Endodermal cell (in vitro differentiated cells): Measurements from ENCODE around the gene CHTOP. TPM values are rescaled to one million over a fixed set of nuclear protein-coding genes. Genes with fewer than 3 reads are reported as not detected.
"Not testable (repeated sequence)": the region's sequence is repeated elsewhere in the genome, so short reads cannot be mapped to it uniquely, and the experiment has no call there.

Experiments
- DNase-seq: peaks from one replicate; pipeline ENCODE4 v3.0.0-alpha.2; 2017
- H3K27ac ChIP-seq: 2 replicates; pipeline ENCODE4 v1.5.1; 2013; ENCODE audit warnings: mild to moderate bottlenecking, low read depth, low read length, moderate library complexity
- H3K27me3 ChIP-seq: 2 replicates; pipeline ENCODE4 v1.6.1; 2013; ENCODE audit warnings: mild to moderate bottlenecking, low read length, moderate library complexity; ENCODE audit not compliant: insufficient read depth, control insufficient read depth, poor library complexity, severe bottlenecking
- H3K36me3 ChIP-seq: 2 replicates; pipeline ENCODE4 v1.7.0; 2013; ENCODE audit warnings: mild to moderate bottlenecking, low read length, moderate library complexity; ENCODE audit not compliant: control insufficient read depth, insufficient read depth
- H3K4me1 ChIP-seq: one replicate; pipeline ENCODE4 v1.7.0; 2013; ENCODE audit warnings: low read length; ENCODE audit not compliant: control insufficient read depth, insufficient read depth
- H3K4me3 ChIP-seq: 2 replicates; pipeline ENCODE4 v1.5.1; 2013; ENCODE audit warnings: mild to moderate bottlenecking, low read length, moderate library complexity
- H3K9ac ChIP-seq: 2 replicates; pipeline ENCODE4 v1.6.1; 2013; ENCODE audit warnings: mild to moderate bottlenecking, low read length, moderate library complexity; ENCODE audit not compliant: poor library complexity, severe bottlenecking; ENCODE audit errors: extremely low read depth
- H3K9me3 ChIP-seq: 2 replicates; pipeline ENCODE4 v1.6.1; 2013; ENCODE audit warnings: mild to moderate bottlenecking, low read length, moderate library complexity; ENCODE audit not compliant: control insufficient read depth
- H3K27ac Mint-ChIP-seq: 2 replicates; pipeline ENCODE4 v1.8.0; 2020; ENCODE audit warnings: mixed read lengths
- H3K27me3 Mint-ChIP-seq: 2 replicates; pipeline ENCODE4 v1.8.0; 2021; ENCODE audit warnings: mild to moderate bottlenecking, mixed read lengths; ENCODE audit not compliant: insufficient read depth
- H3K36me3 Mint-ChIP-seq: 2 replicates; pipeline ENCODE4 v1.8.0; 2020; ENCODE audit warnings: low read depth, mixed read lengths
- H3K4me1 Mint-ChIP-seq: 2 replicates; pipeline ENCODE4 v1.8.0; 2020; ENCODE audit warnings: mixed read lengths
- H3K4me3 Mint-ChIP-seq: 2 replicates; pipeline ENCODE4 v1.8.0; 2020; ENCODE audit warnings: mild to moderate bottlenecking, moderate library complexity, mixed read lengths
- H3K9me3 Mint-ChIP-seq: 2 replicates; pipeline ENCODE4 v1.8.0; 2020; ENCODE audit warnings: mild to moderate bottlenecking, mixed read lengths
- WGBS, 2 experiments: methylation state at CpG; one replicate each; pipeline versions ENCODE4 v1.1.5 to v1.1.7; 2013; ENCODE audit warnings: missing lambda C conversion rate in 2 of 2, mixed read lengths in 1 of 2; ENCODE audit not compliant: insufficient coverage in 1 of 2, insufficient read length in 1 of 2; 5-methylcytosine and 5-hydroxymethylcytosine counted together
- total RNA-seq, 2 donors: library from RNA; stranded (reverse); fragmentation: NEBNext Ultra II Directional in 1 of 2; extraction: Animal tissue kit (Norgen Biotek cat#: 25700) in 1 of 2; gene quantifications; 2 replicates in 1 of 2; 3 replicates in 1 of 2; pipeline ENCODE4 v1.2.1, GENCODE V29; 2021
- TF ChIP-seq, protein P1 (sequence below): fragments of 200-600 bp; sonication (generic); conservative IDR thresholded peaks from 2 replicates; pipeline ENCODE4 v1.5.0; 2021; ENCODE audit warnings: antibody characterized with exemption, mild to moderate bottlenecking

CHTOP gene
- total RNA-seq, 2 donors from 2014 or later: 98.4 to 117 TPM

DNA sequence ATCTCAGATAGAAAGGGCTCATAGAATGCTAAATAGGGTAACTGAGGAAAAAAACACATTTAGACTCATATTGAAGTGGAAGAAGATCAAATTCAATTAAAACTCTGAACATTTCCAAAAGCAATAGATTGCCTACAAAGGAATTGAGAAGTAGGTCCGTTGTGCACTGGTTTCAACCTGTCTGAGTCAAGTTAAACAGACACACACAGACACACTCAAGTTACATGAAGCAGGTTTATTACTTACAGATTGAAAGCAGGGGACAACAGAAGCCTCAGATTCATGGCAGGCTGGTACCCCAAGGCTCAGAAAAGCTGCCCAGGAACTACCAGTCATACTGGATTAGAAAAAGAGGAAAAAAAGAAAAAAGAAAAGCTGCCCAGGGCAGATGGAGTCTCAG, 47.5 kb upstream of the CHTOP start:
- TF ChIP-seq, protein P1, sequence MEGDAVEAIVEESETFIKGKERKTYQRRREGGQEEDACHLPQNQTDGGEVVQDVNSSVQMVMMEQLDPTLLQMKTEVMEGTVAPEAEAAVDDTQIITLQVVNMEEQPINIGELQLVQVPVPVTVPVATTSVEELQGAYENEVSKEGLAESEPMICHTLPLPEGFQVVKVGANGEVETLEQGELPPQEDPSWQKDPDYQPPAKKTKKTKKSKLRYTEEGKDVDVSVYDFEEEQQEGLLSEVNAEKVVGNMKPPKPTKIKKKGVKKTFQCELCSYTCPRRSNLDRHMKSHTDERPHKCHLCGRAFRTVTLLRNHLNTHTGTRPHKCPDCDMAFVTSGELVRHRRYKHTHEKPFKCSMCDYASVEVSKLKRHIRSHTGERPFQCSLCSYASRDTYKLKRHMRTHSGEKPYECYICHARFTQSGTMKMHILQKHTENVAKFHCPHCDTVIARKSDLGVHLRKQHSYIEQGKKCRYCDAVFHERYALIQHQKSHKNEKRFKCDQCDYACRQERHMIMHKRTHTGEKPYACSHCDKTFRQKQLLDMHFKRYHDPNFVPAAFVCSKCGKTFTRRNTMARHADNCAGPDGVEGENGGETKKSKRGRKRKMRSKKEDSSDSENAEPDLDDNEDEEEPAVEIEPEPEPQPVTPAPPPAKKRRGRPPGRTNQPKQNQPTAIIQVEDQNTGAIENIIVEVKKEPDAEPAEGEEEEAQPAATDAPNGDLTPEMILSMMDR: no peak
- peaks cover 11% of the 10 kb centered on the region for H3K4me1 ChIP-seq
- Mint-ChIP-seq H3K27me3 (no peaks in the 10 kb centered on the region), H3K4me1 (peaks cover 32% of the 10 kb centered on the region), H3K9me3 (peaks cover 2% of the 10 kb centered on the region), H3K27ac (no peak overlapping the region), H3K36me3 (no peaks in the 10 kb centered on the region), H3K4me3 (no peak overlapping the region)
- no peak overlapping the region for H3K27ac ChIP-seq
- no peak for DNase-seq
- no peak overlapping the region for H3K4me3 ChIP-seq
- H3K9me3 ChIP-seq: no peaks in the 10 kb centered on the region
- no peaks in the 10 kb centered on the region for H3K27me3 ChIP-seq
- no peaks in the 10 kb centered on the region for H3K36me3 ChIP-seq
- WGBS, 2 experiments: 97% methylated on average over 1 of the region's 1 CpG; no CpG with 5 or more reads in 1 of the 2 experiments
- no peak overlapping the region for H3K9ac ChIP-seq

DNA sequence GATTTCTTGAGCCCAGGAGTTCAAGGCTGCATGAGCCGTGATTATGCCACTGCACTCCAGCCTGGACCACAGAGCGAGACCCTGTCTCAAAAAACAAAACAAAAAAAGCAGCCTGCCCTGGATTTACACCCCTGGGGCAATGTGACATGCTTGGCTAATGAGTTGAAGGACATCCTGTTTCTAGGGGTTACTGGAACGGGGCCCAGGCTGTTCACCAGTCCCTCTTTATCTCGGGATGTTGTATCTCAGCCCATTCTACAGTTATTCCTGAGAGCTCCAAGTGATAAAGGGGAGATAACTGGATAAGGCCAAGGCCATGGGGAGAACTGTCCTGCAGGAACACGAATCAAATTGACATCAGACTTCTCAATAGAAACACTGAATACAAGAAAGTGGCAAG, 46.6 kb upstream of the CHTOP start:
- no peaks in the 10 kb centered on the region for H3K27me3 Mint-ChIP-seq

DNA sequence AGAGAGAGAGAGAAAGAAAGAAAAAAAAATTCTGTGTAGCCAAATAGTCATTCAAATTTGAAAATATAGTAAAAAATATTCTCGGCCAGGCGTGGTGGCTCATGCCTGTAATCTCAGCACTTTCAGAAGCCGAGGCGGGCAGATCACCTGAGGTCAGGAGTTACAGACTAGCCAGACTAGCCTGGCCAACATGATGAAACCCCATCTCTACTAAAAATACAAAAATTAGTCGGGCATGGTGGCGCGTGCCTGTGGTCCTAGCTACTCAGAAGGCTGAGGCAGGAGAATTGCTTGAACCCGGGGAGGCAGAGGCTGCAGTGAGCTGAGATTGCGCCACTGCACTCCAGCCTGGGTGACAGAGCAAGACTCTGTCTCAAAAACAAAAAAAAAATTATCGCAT, 45.8 kb upstream of the CHTOP start:
- H3K27ac Mint-ChIP-seq, H3K27ac ChIP-seq, H3K27me3 ChIP-seq, H3K4me3 ChIP-seq, H3K4me3 Mint-ChIP-seq, H3K4me1 ChIP-seq, H3K27me3 Mint-ChIP-seq, H3K9me3 Mint-ChIP-seq, H3K36me3 ChIP-seq, H3K36me3 Mint-ChIP-seq, H3K9ac ChIP-seq, H3K9me3 ChIP-seq, DNase-seq: not testable (repeated sequence)
- H3K4me1 Mint-ChIP-seq: peaks cover 32% of the 10 kb centered on the region
- WGBS, 2 experiments: 90 to 94% methylated on average over 6 to 9 of the region's 10 CpGs

More for the DNA sequence above, 46.6 kb upstream of the CHTOP start:
- TF ChIP-seq, protein P1: no peak
- H3K4me3 ChIP-seq: no peak overlapping the region
- H3K27me3 ChIP-seq: no peaks in the 10 kb centered on the region
- no peaks in the 10 kb centered on the region for H3K36me3 ChIP-seq
- no peaks in the 10 kb centered on the region for H3K36me3 Mint-ChIP-seq
- peaks cover 32% of the 10 kb centered on the region for H3K4me1 Mint-ChIP-seq
- 87 to 93% methylated on average over 4 to 5 of the region's 5 CpGs for WGBS, 2 experiments
- no peaks in the 10 kb centered on the region for H3K9me3 ChIP-seq
- H3K9ac ChIP-seq: no peak overlapping the region
- no peak overlapping the region for H3K27ac Mint-ChIP-seq
- H3K4me1 ChIP-seq: peaks cover 7% of the 10 kb centered on the region
- H3K27ac ChIP-seq: no peak overlapping the region
- no peak overlapping the region for H3K4me3 Mint-ChIP-seq
- no peak for DNase-seq
- H3K9me3 Mint-ChIP-seq: peaks cover 1% of the 10 kb centered on the region

DNA sequence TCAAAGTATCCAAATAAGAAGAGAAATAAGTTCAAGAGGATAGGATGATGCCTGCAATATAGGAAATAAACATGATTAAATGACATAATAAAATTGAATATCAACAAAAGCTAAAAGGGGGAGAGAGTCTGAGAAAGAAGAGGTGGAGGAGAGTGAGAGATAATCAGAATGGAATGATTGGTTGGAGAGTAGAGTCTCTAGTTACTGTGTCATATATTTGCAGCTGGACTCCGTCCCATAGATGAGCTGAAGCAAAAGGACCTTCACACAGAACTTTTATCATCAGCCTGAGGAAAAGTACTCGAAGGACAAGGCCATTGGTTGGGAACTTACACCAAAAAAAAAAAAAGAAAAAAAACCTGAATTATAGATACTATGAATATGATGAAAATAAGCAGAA, 45.4 kb upstream of the CHTOP start:
- DNase-seq: no peak
- Histone ChIP-seq H3K27me3 (no peaks in the 10 kb centered on the region), H3K9me3 (no peaks in the 10 kb centered on the region), H3K36me3 (no peaks in the 10 kb centered on the region), H3K9ac (no peak overlapping the region), H3K4me3 (no peak overlapping the region), H3K27ac (no peak overlapping the region), H3K4me1 (peaks cover 7% of the 10 kb centered on the region)
- TF ChIP-seq, protein P1: no peak
- WGBS, 2 experiments: 83 to 100% methylated on average over 1 to 2 of the region's 2 CpGs
- H3K36me3 Mint-ChIP-seq: no peaks in the 10 kb centered on the region
- H3K4me1 Mint-ChIP-seq: peaks cover 32% of the 10 kb centered on the region
- no peaks in the 10 kb centered on the region for H3K9me3 Mint-ChIP-seq
- H3K4me3 Mint-ChIP-seq: no peak overlapping the region
- no peaks in the 10 kb centered on the region for H3K27me3 Mint-ChIP-seq
- no peak overlapping the region for H3K27ac Mint-ChIP-seq
